CD4-positive, CD25-positive, alpha-beta regulatory T cell (primary cell): ENCODE measurements around the gene VWDE. TPM values are rescaled to one million over a fixed set of nuclear protein-coding genes. Genes with fewer than 3 reads are reported as not detected.
A peak's percentile ranks its signal among the peaks of the same experiment; 100 is the strongest.
"Not testable (repeated sequence)": the region's sequence is repeated elsewhere in the genome, so short reads cannot be mapped to it uniquely, and the experiment has no call there.

Source experiments
- ATAC-seq, 2 donors: fragments of 150-1000 bp; cut with Tn5 transposase; one replicate each; pipeline ENCODE4 v1.10.0; 2021; ENCODE audit warnings: low read depth in 2 of 2, moderate number of reproducible peaks in 2 of 2, moderate library complexity in 1 of 2
- DNase-seq, 3 donors: peaks; one replicate each; pipeline versions ENCODE4 v3.0.0 to v3.0.0-alpha.2; 2012 to 2022; ENCODE audit warnings: mixed read lengths in 1 of 3
- H3K27ac ChIP-seq: one replicate; pipeline ENCODE4 v1.7.0; 2013; ENCODE audit warnings: mild to moderate bottlenecking, low read length; ENCODE audit not compliant: insufficient read depth, poor library complexity, severe bottlenecking
- H3K27me3 ChIP-seq: one replicate; pipeline ENCODE4 v1.7.0; 2013; ENCODE audit warnings: low read length; ENCODE audit not compliant: control insufficient read depth, insufficient read depth
- H3K36me3 ChIP-seq: one replicate; pipeline ENCODE4 v1.7.0; 2013; ENCODE audit warnings: mild to moderate bottlenecking, low read length, moderate library complexity; ENCODE audit not compliant: control insufficient read depth, insufficient read depth
- H3K4me1 ChIP-seq: 2 replicates; pipeline ENCODE4 v1.7.0; 2013; ENCODE audit warnings: mild to moderate bottlenecking, low read length; ENCODE audit not compliant: insufficient read depth, control insufficient read depth, poor library complexity, severe bottlenecking
- H3K4me3 ChIP-seq: one replicate; pipeline ENCODE4 v1.7.0; 2013; ENCODE audit warnings: low read depth, mild to moderate bottlenecking, low read length, moderate library complexity
- H3K9me3 ChIP-seq, 2 experiments: 1 replicate in 1 of 2; 2 replicates in 1 of 2; pipeline ENCODE4 v1.7.0; 2013; ENCODE audit warnings: low read length in 2 of 2, mild to moderate bottlenecking in 1 of 2, moderate library complexity in 1 of 2; ENCODE audit not compliant: control insufficient read depth in 2 of 2
- H3K27ac Mint-ChIP-seq, 3 donors: one replicate each; pipeline ENCODE4 v1.8.0; 2020 to 2022; ENCODE audit warnings: mild to moderate bottlenecking in 3 of 3, mixed read lengths in 3 of 3, moderate library complexity in 2 of 3
- H3K27me3 Mint-ChIP-seq: one replicate; pipeline ENCODE4 v1.8.0; 2022; ENCODE audit warnings: mild to moderate bottlenecking, mixed read lengths
- H3K36me3 Mint-ChIP-seq: one replicate; pipeline ENCODE4 v1.8.0; 2020; ENCODE audit warnings: mixed read lengths
- H3K4me1 Mint-ChIP-seq, 4 donors: one replicate each; pipeline ENCODE4 v1.8.0; 2020 to 2022; ENCODE audit warnings: mixed read lengths in 4 of 4, mild to moderate bottlenecking in 1 of 4
- H3K4me3 Mint-ChIP-seq, 4 donors: one replicate each; pipeline ENCODE4 v1.8.0; 2020 to 2022; ENCODE audit warnings: mild to moderate bottlenecking in 4 of 4, mixed read lengths in 4 of 4, moderate library complexity in 3 of 4
- H3K9me3 Mint-ChIP-seq, 7 donors: one replicate each; pipeline ENCODE4 v1.8.0; 2020 to 2022; ENCODE audit warnings: mixed read lengths in 7 of 7, mild to moderate bottlenecking in 3 of 7, moderate library complexity in 2 of 7
- polyA plus RNA-seq, 4 donors: library from polyadenylated mRNA; unstranded; fragments of 300-500 nt; fragmentation: Illumina TruSeq; gene quantifications; one replicate each; pipeline ENCODE4 v1.2.3, GENCODE V29; 2021
- total RNA-seq: library from RNA; stranded (reverse); gene quantifications from one replicate; pipeline ENCODE4 v1.2.3, GENCODE V29; 2022

VWDE gene
- total RNA-seq: 0.86 TPM
- polyA plus RNA-seq: under 1 TPM in 2 of 4 donors, not detected in 2; 0.12 to 0.37 TPM

- ATAC-seq: peak; percentile 58 to 74
- Histone ChIP-seq H3K4me3 (peak within 1 kb of the TSS; percentile 78), H3K9me3 (no peaks in the 10 kb centered on the region), H3K4me1 (peaks cover 8% of the 10 kb centered on the region), H3K36me3 (no peaks in the 10 kb centered on the region), H3K27me3 (no peaks in the 10 kb centered on the region), H3K27ac (no peak within 1 kb of the TSS)
- Mint-ChIP-seq H3K9me3 (peaks cover 0 to 6% (median 3%) of the 10 kb centered on the region in 7 donors), H3K4me1 (peaks cover 7 to 13% (median 10%) of the 10 kb centered on the region in 4 donors), H3K27me3 (peaks cover 15% of the 10 kb centered on the region), H3K4me3 (peak within 1 kb of the TSS; percentile 69 to 89 (median 82)), H3K36me3 (no peaks in the 10 kb centered on the region), H3K27ac (no peak within 1 kb of the TSS)
- DNase-seq: peak; percentile 8 to 38 (median 14)
These were observed at the start of gene VWDE for GRCh38 chr7:12403287-12404181. Gene VWDE, minus strand, starts transcription at chr7:12403865. Its CDS starts 149 bp downstream, at chr7:12403716.

- H3K4me3 Mint-ChIP-seq, H3K36me3 ChIP-seq, H3K9me3 ChIP-seq, H3K27ac ChIP-seq, H3K27ac Mint-ChIP-seq, H3K4me1 Mint-ChIP-seq, ATAC-seq, H3K36me3 Mint-ChIP-seq, DNase-seq, H3K27me3 ChIP-seq, H3K4me1 ChIP-seq, H3K9me3 Mint-ChIP-seq, H3K4me3 ChIP-seq, H3K27me3 Mint-ChIP-seq: not testable (repeated sequence)
These were observed 49.5 kb upstream of the VWDE start for GRCh38 chr7:12453136-12453535.

GRCh38 chr7:12450615-12451014 lies 47.0 kb upstream of the VWDE start:
- Mint-ChIP-seq H3K4me3 (no peak overlapping the region), H3K27ac (no peak overlapping the region), H3K27me3 (peaks cover 4% of the 10 kb centered on the region), H3K9me3 (peaks cover 0 to 5% (median 0%) of the 10 kb centered on the region in 7 donors), H3K4me1 (no peaks in the 10 kb centered on the region), H3K36me3 (no peaks in the 10 kb centered on the region)
- DNase-seq (no peak), ATAC-seq (no peak)
- no peaks in the 10 kb centered on the region for H3K4me1 ChIP-seq
- no peak overlapping the region for H3K27ac ChIP-seq
- H3K27me3 ChIP-seq: no peaks in the 10 kb centered on the region
- H3K36me3 ChIP-seq: no peaks in the 10 kb centered on the region
- H3K4me3 ChIP-seq: no peak overlapping the region
- no peaks in the 10 kb centered on the region for H3K9me3 ChIP-seq

- H3K9me3 ChIP-seq: no peaks in the 10 kb centered on the region
- H3K4me1 ChIP-seq: no peaks in the 10 kb centered on the region
- no peaks in the 10 kb centered on the region for H3K36me3 ChIP-seq
- peaks cover 1% of the 10 kb centered on the region for H3K27me3 Mint-ChIP-seq
- no peak overlapping the region for H3K27ac ChIP-seq
- no peak overlapping the region for H3K4me3 ChIP-seq
- no peak overlapping the region for H3K27ac Mint-ChIP-seq
- no peaks in the 10 kb centered on the region for H3K27me3 ChIP-seq
- ATAC-seq (no peak), DNase-seq (no peak)
- no peaks in the 10 kb centered on the region for H3K36me3 Mint-ChIP-seq
- H3K4me3 Mint-ChIP-seq: no peak overlapping the region
- H3K9me3 Mint-ChIP-seq: no peaks in the 10 kb centered on the region
- no peaks in the 10 kb centered on the region for H3K4me1 Mint-ChIP-seq
These were observed 41.1 kb upstream of the VWDE start for GRCh38 chr7:12444785-12445184.

GRCh38 chr7:12440229-12440628 lies 36.6 kb upstream of the VWDE start:
- H3K4me1 Mint-ChIP-seq: no peaks in the 10 kb centered on the region
- no peak overlapping the region for H3K4me3 ChIP-seq
- no peaks in the 10 kb centered on the region for H3K9me3 ChIP-seq
- no peak overlapping the region for H3K27ac Mint-ChIP-seq
- no peaks in the 10 kb centered on the region for H3K36me3 ChIP-seq
- H3K27me3 ChIP-seq: no peaks in the 10 kb centered on the region
- no peak for DNase-seq
- no peak overlapping the region for H3K4me3 Mint-ChIP-seq
- H3K4me1 ChIP-seq: no peaks in the 10 kb centered on the region
- H3K27ac ChIP-seq: no peak overlapping the region
- H3K27me3 Mint-ChIP-seq: no peaks in the 10 kb centered on the region
- no peaks in the 10 kb centered on the region for H3K36me3 Mint-ChIP-seq
- H3K9me3 Mint-ChIP-seq: no peaks in the 10 kb centered on the region
- no peak for ATAC-seq

GRCh38 chr7:12436896-12437535 lies 33.4 kb upstream of the VWDE start:
- no peaks in the 10 kb centered on the region for H3K36me3 Mint-ChIP-seq
- no peak for ATAC-seq

GRCh38 chr7:12436126-12436525 lies 32.5 kb upstream of the VWDE start:
- no peaks in the 10 kb centered on the region for H3K36me3 Mint-ChIP-seq
- no peaks in the 10 kb centered on the region for H3K36me3 ChIP-seq
- H3K4me1 Mint-ChIP-seq: no peaks in the 10 kb centered on the region
- no peaks in the 10 kb centered on the region for H3K9me3 Mint-ChIP-seq
- no peaks in the 10 kb centered on the region for H3K9me3 ChIP-seq
- no peaks in the 10 kb centered on the region for H3K27me3 Mint-ChIP-seq
- no peak for DNase-seq
- no peak overlapping the region for H3K4me3 Mint-ChIP-seq
- no peaks in the 10 kb centered on the region for H3K27me3 ChIP-seq
- H3K27ac ChIP-seq: no peak overlapping the region
- H3K4me3 ChIP-seq: no peak overlapping the region
- H3K4me1 ChIP-seq: no peaks in the 10 kb centered on the region
- no peak for ATAC-seq
- H3K27ac Mint-ChIP-seq: no peak overlapping the region

More at GRCh38 chr7:12436896-12437535, 33.4 kb upstream of the VWDE start:
- no peak overlapping the region for H3K27ac ChIP-seq
- no peaks in the 10 kb centered on the region for H3K9me3 ChIP-seq
- no peaks in the 10 kb centered on the region for H3K4me1 Mint-ChIP-seq
- H3K27me3 ChIP-seq: no peaks in the 10 kb centered on the region
- no peak overlapping the region for H3K4me3 ChIP-seq
- DNase-seq: no peak
- H3K27me3 Mint-ChIP-seq: no peaks in the 10 kb centered on the region
- H3K4me1 ChIP-seq: no peaks in the 10 kb centered on the region
- H3K27ac Mint-ChIP-seq: no peak overlapping the region
- H3K9me3 Mint-ChIP-seq: no peaks in the 10 kb centered on the region
- H3K36me3 ChIP-seq: no peaks in the 10 kb centered on the region
- no peak overlapping the region for H3K4me3 Mint-ChIP-seq
